GM12874 (cell line): Measurements from ENCODE around the gene CHN2.

Experiments
- TF ChIP-seq, protein P1 (sequence below): IDR thresholded peaks from 2 replicates; pipeline ENCODE4 v1.5.1; 2011; ENCODE audit warnings: low read depth, mild to moderate bottlenecking, control low read depth, low read length, moderate library complexity; ENCODE audit not compliant: insufficient read depth

The CHN2 gene

DNA sequence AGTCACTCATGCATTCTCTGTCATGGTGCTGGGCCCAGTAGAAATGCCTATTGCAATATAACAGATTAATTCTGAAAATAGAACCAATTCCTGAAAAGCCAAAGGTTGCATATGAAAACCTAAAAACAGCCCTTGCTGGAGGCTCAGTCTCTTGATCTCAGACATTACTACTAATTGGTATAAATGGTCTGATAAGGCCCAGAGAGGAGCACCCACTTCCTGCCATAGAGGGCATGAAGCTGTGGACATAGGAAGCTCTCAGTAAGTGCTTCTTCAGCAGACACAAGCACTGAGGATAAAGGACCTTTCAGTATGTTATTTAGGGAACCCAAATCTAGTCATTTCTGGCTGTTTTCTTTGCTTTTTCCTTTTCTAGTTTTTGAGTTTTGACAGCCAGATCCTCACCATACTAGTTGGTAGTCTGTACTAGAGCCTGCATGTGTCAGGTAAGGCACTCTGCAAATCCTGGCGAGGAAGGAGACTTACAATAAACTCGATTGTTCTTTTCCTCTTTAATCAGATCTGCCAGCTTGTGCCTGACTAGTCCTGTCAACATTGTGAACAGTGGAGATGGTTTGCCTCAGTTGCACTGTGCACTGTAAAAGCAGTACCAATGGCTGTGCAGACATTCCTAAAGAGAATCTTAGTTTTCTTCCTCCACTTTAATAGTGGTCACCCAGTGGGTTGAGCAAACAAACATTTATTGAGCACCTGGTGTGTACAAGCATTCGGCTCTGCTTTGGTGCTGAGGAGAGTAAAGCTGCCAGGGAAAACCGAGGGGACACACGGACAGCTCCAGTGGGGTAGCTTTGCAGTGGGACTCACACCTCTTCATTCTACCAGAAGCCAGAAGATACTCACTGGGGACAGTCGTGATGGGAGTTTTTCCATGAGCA, 140.9 kb downstream of the CHN2 start:
- TF ChIP-seq, protein P1, sequence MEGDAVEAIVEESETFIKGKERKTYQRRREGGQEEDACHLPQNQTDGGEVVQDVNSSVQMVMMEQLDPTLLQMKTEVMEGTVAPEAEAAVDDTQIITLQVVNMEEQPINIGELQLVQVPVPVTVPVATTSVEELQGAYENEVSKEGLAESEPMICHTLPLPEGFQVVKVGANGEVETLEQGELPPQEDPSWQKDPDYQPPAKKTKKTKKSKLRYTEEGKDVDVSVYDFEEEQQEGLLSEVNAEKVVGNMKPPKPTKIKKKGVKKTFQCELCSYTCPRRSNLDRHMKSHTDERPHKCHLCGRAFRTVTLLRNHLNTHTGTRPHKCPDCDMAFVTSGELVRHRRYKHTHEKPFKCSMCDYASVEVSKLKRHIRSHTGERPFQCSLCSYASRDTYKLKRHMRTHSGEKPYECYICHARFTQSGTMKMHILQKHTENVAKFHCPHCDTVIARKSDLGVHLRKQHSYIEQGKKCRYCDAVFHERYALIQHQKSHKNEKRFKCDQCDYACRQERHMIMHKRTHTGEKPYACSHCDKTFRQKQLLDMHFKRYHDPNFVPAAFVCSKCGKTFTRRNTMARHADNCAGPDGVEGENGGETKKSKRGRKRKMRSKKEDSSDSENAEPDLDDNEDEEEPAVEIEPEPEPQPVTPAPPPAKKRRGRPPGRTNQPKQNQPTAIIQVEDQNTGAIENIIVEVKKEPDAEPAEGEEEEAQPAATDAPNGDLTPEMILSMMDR, result no peak

DNA sequence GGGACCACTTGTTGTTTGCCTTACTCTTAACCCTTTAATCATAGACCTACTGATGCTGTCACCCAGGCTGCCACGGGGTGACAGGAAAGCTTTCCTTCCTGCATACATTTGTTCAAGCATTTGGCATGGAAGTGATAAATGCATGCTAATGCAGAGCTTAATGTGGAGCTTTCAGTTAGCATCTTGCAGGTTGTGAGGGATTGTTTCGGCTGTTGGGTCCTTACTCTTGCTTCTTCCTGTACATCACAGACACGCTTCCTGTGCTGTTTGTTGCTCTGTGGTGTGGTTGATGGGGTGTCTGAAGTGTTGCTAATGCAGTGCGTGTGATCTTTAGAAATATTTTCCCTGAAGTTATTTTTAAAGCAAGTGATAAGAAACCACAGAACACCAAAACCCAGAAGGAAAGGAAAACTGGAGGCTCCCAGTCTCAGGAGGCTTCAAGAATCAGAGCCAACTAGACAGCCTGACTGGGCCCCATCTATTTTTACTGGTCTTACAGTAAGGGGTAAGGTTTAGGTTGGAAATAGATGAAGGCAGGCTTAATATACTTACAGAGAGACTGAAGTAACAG, 143.1 kb downstream of the CHN2 start:
- TF ChIP-seq, protein P1, result no peak

- TF ChIP-seq, protein P1, result no peak
Measured at GRCh38 chr7:29340696-29341095, 146.1 kb downstream of the CHN2 start.

- TF ChIP-seq, protein P1, result no peak
Measured at GRCh38 chr7:29341156-29341555, 146.6 kb downstream of the CHN2 start.

- TF ChIP-seq, protein P1, result no peak
Measured at GRCh38 chr7:29342761-29343160, 148.2 kb downstream of the CHN2 start.

DNA sequence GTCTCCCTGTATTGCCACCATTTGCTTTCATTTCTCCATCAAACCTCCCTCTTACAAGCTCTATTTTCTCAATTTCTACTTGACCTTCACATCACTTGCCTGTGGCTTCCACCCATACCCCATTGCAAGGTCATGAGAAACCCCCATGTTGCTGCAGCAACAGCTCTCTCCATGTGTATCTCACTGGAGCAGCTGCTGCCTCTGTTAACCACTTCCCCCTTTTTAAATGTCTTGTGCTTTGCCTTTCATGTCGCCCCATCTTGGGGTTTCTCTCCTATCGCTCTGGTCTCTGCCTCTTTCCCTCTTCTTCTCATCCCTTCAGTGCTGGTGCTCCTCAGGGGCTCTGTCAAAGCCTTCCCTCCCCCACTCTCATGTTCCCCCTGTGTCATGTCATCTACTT, 148.8 kb downstream of the CHN2 start:
- TF ChIP-seq, protein P1, result no peak

DNA sequence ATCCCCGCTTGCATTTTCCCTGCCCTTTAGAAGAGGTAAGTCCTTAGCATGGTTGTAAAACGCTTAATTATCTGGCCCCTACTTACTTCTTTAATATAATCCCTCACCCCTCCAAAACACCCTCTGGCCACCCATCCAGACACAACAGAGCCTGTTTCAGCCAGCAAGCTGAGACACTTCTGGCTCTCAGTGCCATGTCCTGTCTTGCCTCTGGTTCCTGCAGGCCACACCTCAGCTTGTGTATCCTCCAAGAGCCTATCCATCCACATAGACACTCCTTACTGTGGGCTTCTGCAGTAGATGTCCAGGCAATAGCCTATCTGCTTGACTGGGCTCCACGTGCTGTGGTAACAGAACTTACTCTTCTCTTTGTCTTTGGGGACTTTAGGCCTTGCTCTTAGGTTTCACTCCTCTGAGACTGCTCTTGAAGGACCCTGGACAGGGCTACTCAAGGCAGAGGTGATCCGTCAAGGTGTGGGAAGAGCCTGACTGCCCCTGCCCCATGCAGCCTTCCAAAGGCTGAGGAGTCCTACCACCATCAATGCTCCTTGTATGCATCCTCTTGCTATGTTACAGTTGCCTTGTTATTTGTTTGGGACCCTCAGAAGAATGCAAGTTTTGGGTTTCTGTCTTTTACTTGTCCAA, 149.9 kb downstream of the CHN2 start:
- TF ChIP-seq, protein P1, result no peak
